VCaP (cell line): ENCODE data around the gene RCOR3.
"Not testable (repeated sequence)": the region's sequence is repeated elsewhere in the genome, so short reads cannot be mapped to it uniquely, and the experiment has no call there.

Experiments used
- H3K27ac ChIP-seq: fragments of 450-650 bp; 2 replicates; pipeline ENCODE4 v1.5.1; 2017
- TF ChIP-seq, protein P1 (sequence below): fragments of 450-650 bp; conservative IDR thresholded peaks from 2 replicates; pipeline ENCODE4 v1.5.1; 2017; ENCODE audit warnings: mild to moderate bottlenecking, moderate library complexity

RCOR3 gene

GRCh38 chr1:211258756-211259637 lies at the start of gene RCOR3:
Gene RCOR3 (plus strand): TSS chr1:211259366. CDS start chr1:211259561, 195 bp downstream.
- H3K27ac ChIP-seq: peak within 1 kb of the TSS; percentile 100
- TF ChIP-seq, protein P1, sequence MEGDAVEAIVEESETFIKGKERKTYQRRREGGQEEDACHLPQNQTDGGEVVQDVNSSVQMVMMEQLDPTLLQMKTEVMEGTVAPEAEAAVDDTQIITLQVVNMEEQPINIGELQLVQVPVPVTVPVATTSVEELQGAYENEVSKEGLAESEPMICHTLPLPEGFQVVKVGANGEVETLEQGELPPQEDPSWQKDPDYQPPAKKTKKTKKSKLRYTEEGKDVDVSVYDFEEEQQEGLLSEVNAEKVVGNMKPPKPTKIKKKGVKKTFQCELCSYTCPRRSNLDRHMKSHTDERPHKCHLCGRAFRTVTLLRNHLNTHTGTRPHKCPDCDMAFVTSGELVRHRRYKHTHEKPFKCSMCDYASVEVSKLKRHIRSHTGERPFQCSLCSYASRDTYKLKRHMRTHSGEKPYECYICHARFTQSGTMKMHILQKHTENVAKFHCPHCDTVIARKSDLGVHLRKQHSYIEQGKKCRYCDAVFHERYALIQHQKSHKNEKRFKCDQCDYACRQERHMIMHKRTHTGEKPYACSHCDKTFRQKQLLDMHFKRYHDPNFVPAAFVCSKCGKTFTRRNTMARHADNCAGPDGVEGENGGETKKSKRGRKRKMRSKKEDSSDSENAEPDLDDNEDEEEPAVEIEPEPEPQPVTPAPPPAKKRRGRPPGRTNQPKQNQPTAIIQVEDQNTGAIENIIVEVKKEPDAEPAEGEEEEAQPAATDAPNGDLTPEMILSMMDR: peak; percentile 73

DNA sequence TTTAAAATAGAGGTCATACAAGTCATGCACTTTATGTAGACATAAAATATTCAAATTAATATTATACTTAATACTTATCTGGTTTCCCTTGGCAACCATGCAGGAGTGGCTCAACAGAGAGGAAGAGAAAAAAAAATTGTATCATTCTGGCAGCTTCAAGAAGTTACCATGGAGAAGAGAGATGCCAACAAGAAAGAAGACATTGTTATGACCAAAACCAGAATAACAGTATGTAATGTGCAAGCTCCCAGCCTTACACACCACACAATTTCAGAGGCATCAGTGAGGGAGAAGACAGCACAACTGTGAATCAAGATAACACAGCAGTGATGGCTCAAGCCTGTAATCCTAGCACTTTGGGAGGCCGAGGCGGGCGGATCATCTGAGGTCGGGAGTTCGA lies 49.1 kb upstream of the RCOR3 start:
- TF ChIP-seq, protein P1: no peak

DNA sequence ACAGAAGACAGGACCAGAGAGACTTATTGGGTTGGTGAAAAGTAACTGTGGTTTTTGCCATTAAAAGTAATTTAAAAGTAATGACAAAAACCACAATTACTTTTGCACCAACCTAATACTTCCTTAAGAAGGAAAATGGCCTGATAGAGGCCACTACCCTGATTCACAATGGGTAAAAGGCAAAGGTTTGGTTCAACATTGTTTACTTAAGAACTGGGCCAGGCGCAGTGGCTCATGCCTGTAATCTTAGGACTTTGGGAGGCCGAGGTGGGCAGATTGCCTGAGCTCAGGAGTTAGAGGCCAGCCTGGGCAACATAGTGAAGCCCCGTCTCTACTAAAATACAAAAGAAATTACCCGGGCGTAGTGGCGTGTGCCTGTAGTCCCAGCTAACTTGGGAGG lies 48.2 kb upstream of the RCOR3 start:
- TF ChIP-seq, protein P1: no peak
- no peak overlapping the region for H3K27ac ChIP-seq

More for the DNA sequence above, 49.1 kb upstream of the RCOR3 start:
- H3K27ac ChIP-seq: no peak overlapping the region

GRCh38 chr1:211213702-211214101 lies 45.5 kb upstream of the RCOR3 start:
- H3K27ac ChIP-seq: no peak overlapping the region
- TF ChIP-seq, protein P1: no peak

DNA sequence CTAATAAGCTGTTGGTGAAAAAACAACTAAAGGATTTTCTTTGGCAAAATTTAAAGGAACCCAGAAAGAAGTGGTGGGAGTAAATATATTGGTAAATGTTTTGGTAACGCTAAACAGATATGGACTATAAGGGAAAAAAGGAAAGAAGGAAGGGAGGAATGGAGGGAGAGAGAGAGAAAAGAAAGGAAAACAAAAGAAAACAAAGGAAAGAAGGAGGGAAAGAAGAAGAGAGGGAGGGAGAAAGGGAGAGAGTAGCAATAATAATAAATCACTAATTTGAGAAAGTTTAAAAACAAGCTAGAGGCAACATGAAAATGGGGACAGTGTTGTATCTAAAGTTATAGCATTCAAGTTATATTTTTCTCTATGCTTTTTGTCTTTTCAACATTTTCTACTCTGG lies 43.6 kb upstream of the RCOR3 start:
- no peak overlapping the region for H3K27ac ChIP-seq
- TF ChIP-seq, protein P1: no peak

DNA sequence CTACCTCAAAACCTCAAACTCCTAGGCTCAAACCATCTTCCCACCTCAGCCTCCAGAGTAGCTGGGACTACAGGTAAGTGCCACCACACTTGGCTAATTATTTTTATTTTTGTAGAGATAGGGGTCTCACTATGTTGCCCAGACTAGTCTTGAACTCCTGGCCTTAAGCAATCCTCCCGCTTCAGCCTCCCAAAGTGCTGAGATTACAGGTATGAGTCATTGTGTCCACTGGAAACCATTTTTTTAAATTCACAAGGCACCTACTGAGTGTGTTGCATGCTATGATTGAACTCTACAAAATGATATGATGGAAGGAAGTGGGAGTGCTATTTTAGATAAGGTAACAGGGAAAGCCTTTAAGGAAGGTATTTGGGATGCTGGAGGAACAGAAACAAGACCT lies 41.8 kb upstream of the RCOR3 start:
- no peak overlapping the region for H3K27ac ChIP-seq
- TF ChIP-seq, protein P1: no peak

DNA sequence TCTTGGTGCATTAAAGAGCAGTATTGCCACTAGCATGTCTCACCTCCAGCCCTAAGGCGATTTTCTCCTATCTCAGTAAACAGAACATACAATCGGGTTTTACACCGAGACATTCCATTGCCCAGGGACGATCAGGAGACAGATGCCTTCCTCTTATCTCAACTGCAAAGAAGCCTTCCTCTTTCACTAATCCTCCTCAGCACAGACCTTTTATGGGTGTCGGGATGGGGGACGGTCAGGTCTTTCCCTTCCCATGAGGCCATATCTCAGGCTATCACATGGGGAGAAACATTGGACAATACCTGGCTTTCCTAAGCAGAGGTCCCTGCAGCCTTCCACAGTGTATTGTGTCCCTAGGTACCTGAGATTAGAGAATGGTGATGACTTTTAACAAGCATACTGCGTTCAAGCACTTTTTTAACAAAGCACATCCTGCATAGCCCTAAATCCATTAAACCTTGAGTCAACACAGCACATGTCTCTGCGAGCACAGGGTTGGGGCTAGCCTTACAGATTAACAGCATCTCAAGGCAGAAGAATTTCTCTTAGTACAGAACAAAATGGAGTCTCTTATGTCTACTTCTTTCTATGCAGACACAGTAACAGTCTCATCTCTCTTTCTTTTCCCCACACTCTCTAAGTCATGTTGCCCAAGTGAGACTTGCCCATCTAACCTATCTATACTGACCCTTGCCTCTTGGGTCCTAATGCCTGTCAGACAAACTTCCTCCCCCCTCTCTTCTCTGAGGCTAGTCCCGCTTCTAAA lies 36.5 kb upstream of the RCOR3 start:
- peak overlapping the region; percentile 32 for H3K27ac ChIP-seq

- H3K27ac ChIP-seq: not testable (repeated sequence)
Observed at GRCh38 chr1:211228573-211229364, 30.4 kb upstream of the RCOR3 start.
